GM12873 (cell line): ENCODE data around the gene PKP2.

Experiments used
- CTCF ChIP-seq: IDR thresholded peaks from 2 replicates; pipeline ENCODE4 v1.5.1; 2012; ENCODE audit warnings: low read depth, mild to moderate bottlenecking, moderate library complexity, low read length, control low read depth; ENCODE audit not compliant: insufficient read depth; ENCODE audit errors: missing control alignments

The PKP2 gene

GRCh38 chr12:32804301-32804700 is 92.3 kb downstream of the PKP2 start:
- TF ChIP-seq CTCF = no peak

- no peak for TF ChIP-seq CTCF
Measured at GRCh38 chr12:32801269-32801980, 95.2 kb downstream of the PKP2 start.

GRCh38 chr12:32794281-32794680 is 102.3 kb downstream of the PKP2 start:
- no peak for TF ChIP-seq CTCF

- TF ChIP-seq CTCF = no peak
Measured at GRCh38 chr12:32789916-32790315, 106.7 kb downstream of the PKP2 start.

GRCh38 chr12:32789446-32789845 is 107.1 kb downstream of the PKP2 start:
- TF ChIP-seq CTCF = no peak

- no peak for TF ChIP-seq CTCF
Measured at GRCh38 chr12:32788405-32788804, 108.2 kb downstream of the PKP2 start.

- no peak for TF ChIP-seq CTCF
Measured at GRCh38 chr12:32785557-32785956, 111.0 kb downstream of the PKP2 start.
